ENCODE data around the gene NHSL2.

GRCh38 chrX:72029483-72030411 is 119.1 kb downstream of the NHSL2 start:
- TF ChIP-seq CTCF (IDR thresholded peaks at IDR 0.05; ENCODE audit: insufficient read depth, low read depth, low read length): no peak
- no peak for TF ChIP-seq EZH2 (IDR thresholded peaks at IDR 0.05; ENCODE audit: insufficient read depth, low read length)
